Natural killer cell (primary cell): ENCODE measurements around the gene SPINT1. TPM values are rescaled to one million over a fixed set of nuclear protein-coding genes. Genes with fewer than 3 reads are reported as not detected.

Source experiments
- ATAC-seq, 3 donors: fragments of 150-1000 bp in 2 of 3; fragments of 200-7000 bp in 1 of 3; cut with Tn5 transposase; 1 replicate in 1 of 3; 2 replicates in 2 of 3; pipeline ENCODE4 v1.10.0; 2021; ENCODE audit warnings: mild to moderate bottlenecking in 2 of 3, moderate library complexity in 2 of 3
- DNase-seq, 2 donors: peaks; one replicate each; pipeline versions ENCODE4 v3.0.0 to v3.0.0-alpha.2; 2013 to 2021; ENCODE audit warnings: mixed read lengths in 1 of 2
- H3K27ac ChIP-seq: one replicate; pipeline ENCODE4 v1.5.1; 2013; ENCODE audit warnings: mild to moderate bottlenecking, low read length
- H3K27me3 ChIP-seq: one replicate; pipeline ENCODE4 v1.6.1; 2013; ENCODE audit warnings: low read length; ENCODE audit not compliant: control insufficient read depth, insufficient read depth
- H3K36me3 ChIP-seq: one replicate; pipeline ENCODE4 v1.6.1; 2013; ENCODE audit warnings: low read length; ENCODE audit not compliant: control insufficient read depth, insufficient read depth
- H3K4me1 ChIP-seq: one replicate; pipeline ENCODE4 v1.6.1; 2013; ENCODE audit warnings: low read length; ENCODE audit not compliant: control insufficient read depth, insufficient read depth
- H3K4me3 ChIP-seq: one replicate; pipeline ENCODE4 v1.5.1; 2013; ENCODE audit warnings: low read length
- H3K9me3 ChIP-seq: one replicate; pipeline ENCODE4 v1.6.1; 2013; ENCODE audit warnings: low read length; ENCODE audit not compliant: control insufficient read depth, insufficient read depth
- H3K27ac Mint-ChIP-seq, 2 donors: one replicate each; pipeline ENCODE4 v1.8.0; 2022; ENCODE audit warnings: mild to moderate bottlenecking in 2 of 2, mixed read lengths in 2 of 2, moderate library complexity in 1 of 2
- H3K27me3 Mint-ChIP-seq, 2 donors: one replicate each; pipeline ENCODE4 v1.8.0; 2022; ENCODE audit warnings: low read depth in 2 of 2, mixed read lengths in 2 of 2
- H3K36me3 Mint-ChIP-seq: one replicate; pipeline ENCODE4 v1.8.0; 2022; ENCODE audit warnings: mixed read lengths
- H3K4me1 Mint-ChIP-seq, 2 donors: one replicate each; pipeline ENCODE4 v1.8.0; 2022; ENCODE audit warnings: mixed read lengths in 2 of 2
- H3K4me3 Mint-ChIP-seq: one replicate; pipeline ENCODE4 v1.8.0; 2022; ENCODE audit warnings: mild to moderate bottlenecking, moderate library complexity, mixed read lengths
- H3K9me3 Mint-ChIP-seq, 2 donors: one replicate each; pipeline ENCODE4 v1.8.0; 2022; ENCODE audit warnings: mixed read lengths in 2 of 2
- CTCF ChIP-seq: fragments of 200-600 bp; IDR thresholded peaks from one replicate; pipeline ENCODE4 v1.8.0; 2022; ENCODE audit warnings: antibody characterized with exemption
- WGBS: methylation state at CpG from one replicate; pipeline ENCODE4 v1.1.7; 2013; ENCODE audit warnings: missing lambda C conversion rate; ENCODE audit not compliant: insufficient coverage; 5-methylcytosine and 5-hydroxymethylcytosine counted together
- intact Hi-C: fragments of 100-400 bp; cut with micrococcal nuclease; formaldehyde crosslinking; loops from one replicate; pipeline ENCODE4 v1.14.2; 2022
- total RNA-seq, 4 donors: library from RNA; stranded (reverse); fragments of 120-200 nt in 1 of 4; gene quantifications; one replicate each; pipeline versions ENCODE4 v1.2.3 to v1.2.4, GENCODE V29; 2013 to 2022

Gene SPINT1
- total RNA-seq, 3 donors from 2014 or later (not counting 1 experiment from before 2014, with no cell fraction given): 0.41 to 3.1 (median 1.7) TPM

GRCh38 chr15:40894681-40895448 lies 51.0 kb downstream of the SPINT1 start:
- Histone ChIP-seq H3K4me1 (peaks cover 30% of the 10 kb centered on the region), H3K27me3 (no peaks in the 10 kb centered on the region), H3K9me3 (no peaks in the 10 kb centered on the region), H3K4me3 (peak overlapping the region; percentile 73), H3K27ac (peak overlapping the region; percentile 81), H3K36me3 (peaks cover 28% of the 10 kb centered on the region)
- intact Hi-C loops: loop anchor here (1.0 to 10.0 kb wide), 4 partner anchors 38 to 330 kb away; partner anchors contain the start of genes CCDC32 and RPUSD2
- H3K27ac Mint-ChIP-seq: peak overlapping the region; percentile 98
- no peaks in the 10 kb centered on the region for H3K36me3 Mint-ChIP-seq
- 3% methylated on average over 32 of the region's 33 CpGs for WGBS
- H3K9me3 Mint-ChIP-seq: no peaks in the 10 kb centered on the region
- DNase-seq: peak; percentile 53 to 78
- ATAC-seq: peak; percentile 42 to 69 (median 53)
- peak overlapping the region; percentile 100 for H3K4me3 Mint-ChIP-seq
- TF ChIP-seq CTCF: no peak
- H3K4me1 Mint-ChIP-seq: peaks cover 37 to 44% of the 10 kb centered on the region in 2 donors
- peaks cover 0 to 5% of the 10 kb centered on the region in 2 donors for H3K27me3 Mint-ChIP-seq

GRCh38 chr15:40899536-40900207 lies 55.8 kb downstream of the SPINT1 start:
- Histone ChIP-seq H3K9me3 (no peaks in the 10 kb centered on the region), H3K27me3 (no peaks in the 10 kb centered on the region), H3K27ac (no peak overlapping the region), H3K4me1 (peaks cover 33% of the 10 kb centered on the region), H3K36me3 (peaks cover 59% of the 10 kb centered on the region), H3K4me3 (no peak overlapping the region)
- H3K9me3 Mint-ChIP-seq: no peaks in the 10 kb centered on the region
- DNase-seq (no peak), ATAC-seq (no peak)
- H3K27ac Mint-ChIP-seq: no peak overlapping the region
- H3K27me3 Mint-ChIP-seq: no peaks in the 10 kb centered on the region
- WGBS: 87% methylated on average over 33 of the region's 33 CpGs
- H3K36me3 Mint-ChIP-seq: no peaks in the 10 kb centered on the region
- TF ChIP-seq CTCF: no peak
- H3K4me1 Mint-ChIP-seq: peaks cover 37 to 52% of the 10 kb centered on the region in 2 donors
- intact Hi-C loops: loop anchor here (10.0 kb wide), 1 partner anchor 335 kb away; the partner anchor contains the start of genes CCDC32 and RPUSD2
- no peak overlapping the region for H3K4me3 Mint-ChIP-seq

GRCh38 chr15:40900256-40901052 lies 56.6 kb downstream of the SPINT1 start:
- WGBS: 96% methylated on average over 36 of the region's 36 CpGs
- Mint-ChIP-seq H3K4me1 (peaks cover 29 to 46% of the 10 kb centered on the region in 2 donors), H3K36me3 (no peaks in the 10 kb centered on the region), H3K27ac (peak overlapping the region in 1 of 2 donors; percentile 51), H3K9me3 (no peaks in the 10 kb centered on the region), H3K4me3 (no peak overlapping the region), H3K27me3 (no peaks in the 10 kb centered on the region)
- ATAC-seq (no peak), DNase-seq (no peak)
- intact Hi-C loops: no loop called here
- H3K9me3 ChIP-seq: no peaks in the 10 kb centered on the region
- no peak for TF ChIP-seq CTCF
- H3K27me3 ChIP-seq: no peaks in the 10 kb centered on the region
- H3K27ac ChIP-seq: no peak overlapping the region
- peaks cover 60% of the 10 kb centered on the region for H3K36me3 ChIP-seq
- no peak overlapping the region for H3K4me3 ChIP-seq
- peaks cover 26% of the 10 kb centered on the region for H3K4me1 ChIP-seq
